GM18508 (cell line): Measurements from ENCODE around the gene CCDC40.

Source experiments
- ATAC-seq: cut with Tn5 transposase; IDR thresholded peaks from one replicate; pipeline ENCODE4 v1.9.1; 2021; ENCODE audit warnings: moderate number of reproducible peaks; ENCODE audit not compliant: insufficient read depth, unreplicated experiment

CCDC40 gene

DNA sequence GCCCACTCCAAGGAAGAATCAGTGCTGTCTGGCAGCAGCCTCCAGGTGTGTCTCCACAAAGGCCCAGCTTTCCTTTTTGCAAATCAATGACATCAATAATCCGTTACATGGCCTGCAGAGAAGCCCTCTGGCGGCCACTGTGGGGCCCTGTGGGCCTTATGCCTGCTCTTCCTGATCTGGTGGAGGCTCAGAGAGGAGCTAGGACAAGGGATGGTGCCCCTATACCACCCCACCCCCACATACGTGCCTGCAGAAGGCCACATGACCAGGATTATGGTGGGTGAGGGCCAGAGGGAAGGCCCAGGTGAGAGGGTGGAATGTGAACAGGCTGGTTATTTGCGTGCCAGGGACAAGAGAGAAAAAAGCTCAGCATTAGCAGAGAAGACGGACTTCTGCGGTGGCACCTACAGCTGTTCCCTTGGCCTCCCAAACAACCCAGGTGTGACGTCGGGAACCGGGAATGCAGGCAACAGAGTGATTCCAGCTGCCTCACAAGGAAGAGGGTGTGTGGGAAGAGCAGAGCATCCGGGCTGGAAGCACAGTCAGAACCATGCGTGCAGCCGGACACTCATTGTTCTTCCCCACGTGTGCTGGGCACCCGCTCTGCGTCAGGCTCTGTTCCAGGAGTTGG lies 88.0 kb downstream of the CCDC40 start:
- ATAC-seq, result no peak

DNA sequence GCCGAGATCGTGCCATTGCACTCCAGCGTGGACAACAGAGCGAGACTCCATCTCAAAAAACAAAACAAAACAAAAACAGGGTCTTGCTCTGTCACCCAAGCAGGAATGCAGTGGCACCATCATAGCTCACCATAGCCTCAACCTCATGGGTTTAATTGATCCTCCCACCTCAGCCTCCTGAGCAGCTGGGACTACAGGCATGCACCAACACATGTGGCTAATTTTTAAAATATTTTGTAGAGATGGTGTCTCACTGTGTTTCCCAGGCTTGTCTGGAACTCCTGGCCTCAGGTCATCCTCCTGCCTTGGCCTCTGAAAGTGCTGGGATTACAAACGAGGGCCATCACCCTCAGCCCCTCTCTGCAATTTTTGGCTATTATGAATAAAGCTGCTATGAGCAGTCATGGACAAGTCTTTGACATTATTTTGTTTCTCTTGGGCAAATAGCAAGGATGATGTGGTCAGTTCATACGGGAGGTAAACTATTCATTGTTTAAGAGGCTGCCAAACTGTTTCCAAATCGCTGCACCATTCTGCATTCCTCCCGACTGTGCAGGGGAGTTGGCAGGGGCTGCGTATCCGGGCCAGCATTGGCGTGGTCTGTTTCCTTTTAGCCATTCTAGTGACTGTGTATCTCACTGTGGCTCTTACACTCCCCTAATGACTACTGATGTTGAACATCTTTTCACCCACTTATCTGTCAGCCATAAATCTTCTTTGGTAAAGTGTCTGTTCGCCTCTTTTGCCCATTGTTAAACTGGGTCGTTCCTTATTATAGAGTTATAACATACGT lies 89.4 kb downstream of the CCDC40 start:
- no peak for ATAC-seq

DNA sequence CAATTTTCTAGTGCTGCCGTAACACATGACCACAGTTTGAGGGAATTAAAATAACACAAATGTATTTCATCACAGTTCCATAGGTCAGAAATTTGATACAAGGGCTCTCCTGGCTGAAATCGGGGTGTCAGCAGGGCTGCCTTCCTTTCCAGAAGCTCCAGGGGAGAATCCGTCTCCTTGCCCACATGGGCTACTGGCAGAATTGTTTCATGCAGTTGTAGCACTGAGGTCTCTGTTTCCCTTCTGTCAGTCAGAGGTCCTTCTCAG lies 89.9 kb downstream of the CCDC40 start:
- ATAC-seq, result no peak

DNA sequence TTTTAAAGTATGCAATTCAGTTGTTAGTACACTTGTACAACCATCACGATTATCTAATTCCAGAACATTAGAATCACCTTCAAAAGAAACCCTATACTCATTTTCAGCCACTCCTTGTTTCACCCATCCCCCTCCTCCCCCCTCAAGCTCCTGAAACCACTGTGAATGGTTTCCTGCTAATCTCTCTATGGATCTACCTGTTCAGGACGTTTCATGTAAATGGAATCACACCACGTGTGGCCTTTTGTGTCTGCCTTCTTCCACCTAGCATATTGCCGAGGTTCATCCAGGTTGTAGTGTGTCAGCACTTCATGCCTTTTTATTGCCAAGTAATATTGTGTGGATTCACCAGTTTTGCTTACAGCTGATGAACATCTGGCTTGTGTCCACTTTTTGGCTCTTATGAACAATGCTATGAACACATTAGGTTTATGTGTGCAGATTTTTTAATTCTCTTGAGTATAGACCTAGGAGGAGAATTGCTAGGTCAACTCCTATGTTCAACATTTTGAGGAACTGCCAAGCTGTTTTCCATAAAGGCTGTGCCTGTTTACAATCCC lies 92.6 kb downstream of the CCDC40 start:
- ATAC-seq, result no peak

DNA sequence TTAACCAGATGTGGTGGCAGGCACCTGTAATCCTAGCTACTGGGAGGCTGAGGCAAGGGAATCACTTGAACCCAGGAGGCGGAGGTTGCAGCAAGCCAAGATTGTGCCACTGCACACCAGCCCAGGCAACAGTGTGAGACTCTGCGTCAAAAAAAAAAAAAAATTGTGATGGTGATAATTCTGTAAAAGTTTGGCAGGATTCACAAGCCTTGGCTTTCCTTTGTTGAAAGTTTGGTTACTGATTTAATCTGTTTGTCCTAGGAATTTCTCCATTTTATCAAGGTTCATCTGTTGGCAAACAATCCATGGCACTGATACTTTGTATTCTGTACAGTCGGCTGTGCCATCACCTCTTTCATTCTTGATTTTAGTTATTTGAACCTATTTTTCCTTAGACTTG lies 94.5 kb downstream of the CCDC40 start:
- ATAC-seq, result no peak

DNA sequence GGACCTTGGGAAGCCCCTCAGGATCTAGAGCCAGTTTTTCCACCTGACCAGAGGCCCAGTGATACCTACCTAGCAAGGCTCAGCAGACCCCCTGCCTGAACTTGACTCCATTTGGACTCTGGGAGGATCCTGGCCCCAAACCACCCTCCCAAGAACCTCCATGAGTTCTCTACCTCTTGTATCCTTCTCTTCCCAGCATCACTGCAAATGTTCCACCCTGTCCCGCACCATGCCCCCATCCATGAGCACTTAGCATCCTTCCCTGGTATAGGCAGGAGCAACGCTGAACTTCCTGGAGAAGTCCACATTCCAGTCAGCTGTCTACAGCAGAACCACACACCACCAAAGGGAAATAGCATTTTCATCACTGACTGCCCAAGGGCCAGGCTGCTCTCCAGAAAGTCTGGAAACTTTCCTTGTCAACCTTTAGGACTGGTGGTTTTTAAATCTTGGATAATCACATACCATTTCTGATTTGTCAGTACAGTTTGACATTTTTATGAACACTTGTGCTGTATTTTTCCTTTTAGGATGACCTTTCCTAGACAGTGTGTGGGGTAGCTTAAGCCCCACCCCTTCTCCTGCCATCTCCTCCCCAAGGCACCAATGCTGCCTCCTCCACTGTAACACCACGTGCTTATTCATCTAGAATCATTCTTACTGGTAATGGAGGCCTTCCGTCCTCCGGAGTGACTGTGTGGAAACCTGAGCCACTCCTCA lies 96.6 kb downstream of the CCDC40 start:
- no peak for ATAC-seq

DNA sequence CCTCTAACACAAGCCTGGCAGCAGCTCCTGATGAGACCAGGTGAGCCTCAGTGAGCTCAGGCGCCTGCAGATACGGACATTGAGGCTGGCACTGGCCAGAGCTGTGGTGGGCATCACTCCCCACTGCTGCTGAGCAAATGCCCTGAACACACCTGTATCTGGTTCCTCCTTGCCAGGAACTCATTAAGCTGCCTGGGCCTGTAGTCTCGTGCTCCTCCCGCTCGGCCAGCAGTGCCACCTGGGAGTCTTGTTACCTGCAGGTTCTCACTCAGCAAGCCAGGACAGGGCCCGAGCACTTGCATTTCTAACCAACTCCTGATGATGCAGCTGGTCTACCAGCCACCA lies 97.2 kb downstream of the CCDC40 start:
- ATAC-seq, result no peak

DNA sequence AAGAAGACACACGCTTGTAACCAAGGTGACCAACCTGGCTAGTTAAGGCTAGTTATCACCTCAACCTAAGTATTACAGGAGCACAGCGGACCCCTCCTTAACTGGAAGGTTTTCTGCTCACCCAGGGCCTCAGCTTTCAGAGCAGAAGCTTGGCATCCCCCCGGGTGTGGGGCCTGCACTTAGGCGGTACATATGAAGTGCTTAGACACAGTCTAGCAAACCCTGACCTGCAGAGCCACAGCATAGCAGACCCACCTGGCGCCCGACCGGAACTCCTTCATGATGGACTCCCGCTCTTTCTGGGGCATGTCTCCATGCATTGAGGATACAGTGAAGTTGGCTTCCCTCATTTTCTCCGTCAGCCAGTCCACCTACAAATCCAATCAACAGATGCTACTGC lies 100.7 kb downstream of the CCDC40 start:
- no peak for ATAC-seq

DNA sequence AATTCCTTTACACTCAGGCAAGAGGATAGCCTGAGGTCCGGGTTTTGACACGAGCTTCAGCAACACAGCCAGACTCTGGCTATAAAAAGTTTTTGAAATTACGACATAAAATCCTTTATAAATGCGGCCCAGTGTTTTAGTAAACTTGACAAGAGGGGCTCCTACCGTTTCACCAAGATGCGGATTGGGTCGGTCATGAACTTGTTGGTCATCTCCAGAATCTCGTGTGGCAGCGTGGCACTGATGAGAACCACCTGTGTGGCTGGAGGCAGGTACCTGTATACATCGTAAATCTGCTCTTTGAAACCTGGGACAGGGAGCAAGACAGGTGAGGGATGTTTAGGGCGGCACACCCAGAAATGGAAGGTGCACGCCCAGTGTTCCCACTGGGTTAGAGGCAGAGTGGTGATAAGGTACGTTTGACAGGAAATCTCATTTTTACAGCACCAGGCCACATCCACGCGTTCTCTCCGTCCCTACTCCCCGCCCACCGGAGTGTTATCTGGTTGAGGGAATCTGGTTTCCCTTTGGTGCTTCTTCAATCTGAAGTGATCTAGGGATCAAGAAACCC lies 102.5 kb downstream of the CCDC40 start:
- no peak for ATAC-seq

DNA sequence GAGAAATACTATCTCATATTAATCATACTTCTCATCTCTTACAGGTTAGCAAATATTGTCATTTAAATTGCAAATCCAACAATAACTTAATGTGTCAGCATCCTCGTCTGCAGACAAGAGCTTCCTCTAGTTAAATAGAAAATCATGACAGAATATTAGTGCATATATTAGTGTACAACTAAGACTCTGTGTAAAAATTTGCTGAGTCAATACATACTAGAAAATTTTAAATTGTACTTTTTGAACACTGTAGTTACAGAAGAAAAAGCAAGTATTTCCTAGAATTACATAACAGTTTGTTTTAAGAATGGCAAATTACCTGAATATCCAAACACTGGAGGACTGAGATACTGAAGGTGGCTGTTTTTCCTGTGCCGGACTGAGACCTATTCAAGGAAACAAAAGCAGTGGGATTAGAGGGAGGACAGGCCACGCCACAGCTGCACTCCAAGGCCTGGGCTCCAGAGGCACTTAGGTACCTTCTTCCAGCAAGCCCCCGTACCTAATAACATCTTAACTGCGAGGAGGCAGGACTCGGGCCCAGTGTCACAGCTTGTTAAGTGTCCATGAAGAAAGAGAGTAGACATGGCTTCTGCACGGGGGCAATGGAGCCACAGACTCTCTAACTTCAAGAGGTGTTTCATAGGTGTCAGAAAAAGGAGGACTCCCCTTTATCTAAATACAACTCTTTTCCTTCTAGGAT lies 105.2 kb downstream of the CCDC40 start:
- ATAC-seq, result no peak

DNA sequence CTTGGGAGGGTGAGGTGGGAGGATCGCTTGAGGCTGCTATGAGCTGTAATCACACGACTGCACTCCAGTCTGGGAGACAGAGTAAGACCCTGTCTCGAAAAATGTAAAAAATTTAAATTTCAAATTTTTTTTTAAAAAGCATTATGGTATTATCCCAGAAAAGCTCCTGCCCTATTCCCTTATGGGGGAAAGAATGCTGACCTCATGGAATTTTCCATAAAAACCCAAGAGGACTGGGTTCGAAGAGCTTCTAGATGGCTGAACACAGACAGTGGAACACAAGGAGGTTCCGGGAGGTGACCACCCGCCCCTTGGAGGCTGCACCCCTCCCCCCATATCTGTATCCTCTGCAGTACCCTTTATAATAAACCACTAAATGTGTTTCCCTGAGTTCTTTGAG lies 106.5 kb downstream of the CCDC40 start:
- no peak for ATAC-seq

DNA sequence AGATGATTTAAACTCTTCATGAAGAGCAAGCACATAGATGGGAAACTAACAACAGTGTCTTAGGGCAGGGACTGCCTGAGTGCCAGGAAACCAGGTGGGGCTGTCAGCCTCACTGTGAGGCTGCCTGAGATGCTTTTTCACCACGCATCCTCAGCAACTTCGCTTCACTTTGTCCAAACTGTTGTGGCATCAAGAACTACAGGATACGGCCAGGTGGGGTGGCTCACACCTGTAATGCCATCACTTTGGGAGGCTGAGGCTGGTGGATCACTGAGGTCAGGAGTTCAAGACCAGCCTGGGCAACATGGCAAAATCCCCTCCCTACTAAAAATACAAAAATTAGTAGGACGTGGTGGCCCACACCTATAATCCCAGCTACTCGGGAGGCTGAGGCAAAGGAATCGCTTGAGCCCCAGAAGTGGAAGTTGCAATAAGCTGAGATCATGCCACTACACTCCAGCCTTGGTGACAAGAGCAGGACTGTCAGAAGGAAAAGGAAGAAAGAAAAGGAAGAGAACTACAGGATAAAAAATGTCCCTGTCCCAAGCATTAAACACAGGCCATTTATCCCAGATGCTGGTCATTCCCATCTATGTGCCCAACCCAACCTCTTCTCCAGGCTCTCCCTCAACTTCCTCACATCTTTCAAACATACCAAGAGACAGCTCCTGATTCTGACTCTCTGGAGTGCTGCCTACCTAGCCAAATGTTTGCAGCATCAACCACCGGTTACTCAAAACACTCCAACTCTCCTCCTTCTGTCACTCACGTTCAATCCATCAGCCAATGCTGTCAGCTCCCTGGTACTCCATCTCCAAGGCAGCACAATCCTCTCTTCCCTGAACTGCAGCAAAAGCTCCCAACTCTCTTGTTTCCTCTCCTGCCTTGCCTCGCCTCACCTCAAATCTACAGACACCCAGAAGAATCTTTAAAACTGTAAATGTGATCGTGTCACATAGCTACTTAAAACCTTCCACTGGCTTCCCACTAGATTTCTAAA lies 108.9 kb downstream of the CCDC40 start:
- no peak for ATAC-seq

DNA sequence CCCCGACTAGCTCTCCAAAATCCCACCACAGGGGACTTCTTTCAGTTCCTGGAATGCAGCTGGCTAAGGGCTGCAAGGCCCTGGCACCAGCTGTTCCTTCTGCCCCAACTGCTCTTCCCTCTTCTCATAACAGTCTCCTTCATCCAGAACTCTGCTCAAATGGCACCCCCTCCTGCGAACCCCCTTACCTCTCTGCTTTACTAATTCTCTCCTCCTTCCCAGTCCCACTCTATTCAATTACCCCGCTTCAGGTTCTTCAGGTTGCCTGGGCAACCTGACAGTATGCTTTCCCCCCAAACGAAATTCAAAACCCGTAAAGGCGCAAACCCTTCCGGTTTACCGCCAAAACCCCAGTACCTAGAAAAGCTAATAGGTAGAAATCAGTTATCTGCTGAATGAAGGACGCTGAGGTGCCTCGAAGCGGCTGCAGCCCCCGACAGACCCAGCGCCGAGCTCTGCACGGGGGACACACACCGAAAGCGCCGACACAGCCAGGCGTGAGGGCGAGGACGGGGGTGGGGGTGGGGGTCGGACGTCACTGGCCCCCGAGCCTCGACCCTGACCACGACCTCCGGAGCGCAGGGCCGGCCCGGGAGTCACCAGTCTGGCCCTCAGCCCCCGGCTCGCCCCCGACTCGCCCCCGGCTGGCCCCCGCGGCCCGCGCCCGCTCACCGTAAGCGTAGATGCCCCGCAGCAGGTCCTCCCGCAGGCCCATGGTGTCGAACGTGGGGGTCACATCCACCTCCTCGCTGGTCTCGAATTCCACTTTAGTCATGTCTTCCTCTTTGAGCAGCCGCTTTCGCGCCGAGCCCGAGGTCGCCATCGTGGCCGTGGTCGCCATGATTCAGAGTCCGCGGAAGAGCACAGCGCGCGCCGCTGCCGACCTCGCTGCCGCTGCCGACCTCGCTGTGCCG lies 109.9 kb downstream of the CCDC40 start:
- peak; percentile 16 for ATAC-seq

DNA sequence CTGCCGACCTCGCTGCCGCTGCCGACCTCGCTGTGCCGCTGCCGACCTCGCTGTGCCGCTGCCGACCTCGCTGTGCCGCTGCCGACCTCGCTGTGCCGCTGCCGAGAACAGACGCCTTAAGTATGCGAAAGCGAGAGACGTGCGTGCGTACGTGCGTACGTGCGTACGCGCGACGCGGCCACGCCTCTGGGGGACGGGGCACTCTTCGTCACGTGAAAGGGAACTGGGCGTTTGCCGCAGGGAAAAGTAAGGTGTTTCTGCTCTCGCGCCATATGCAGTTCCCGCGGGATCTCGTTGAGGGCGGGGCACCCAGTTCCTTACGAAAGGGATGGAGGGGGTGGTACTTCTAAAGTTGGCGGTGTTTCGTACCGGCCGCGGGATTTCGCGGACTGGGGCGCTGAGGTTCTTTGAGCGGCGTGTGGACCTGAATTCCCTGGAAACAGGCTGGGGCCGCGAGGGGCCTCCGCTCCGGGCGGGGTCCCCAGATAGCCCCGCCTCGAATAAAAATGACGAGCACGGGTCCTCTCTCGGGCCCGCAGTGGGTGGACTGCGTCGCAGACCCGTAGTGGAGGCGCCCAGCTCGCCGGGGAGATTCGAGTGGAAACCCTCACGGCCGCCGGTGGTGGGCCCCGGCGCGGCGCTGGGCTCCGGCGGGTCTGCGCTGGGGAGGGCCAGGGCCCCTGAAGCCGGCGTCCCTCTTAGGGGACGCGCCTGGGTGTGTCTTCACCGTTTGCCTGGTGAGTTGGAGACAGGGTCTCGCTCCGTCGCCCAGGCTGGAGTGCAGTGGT lies 110.8 kb downstream of the CCDC40 start, which contains the start of gene EIF4A3:
Gene EIF4A3 (minus strand): TSS at position 94 of the 788 bp plus-strand sequence. CDS start 167 bp downstream, outside the sequence.
- ATAC-seq, result peak; percentile 52
